HG03342 (cell line): ENCODE measurements around the gene NOM1.
A peak's percentile ranks its signal among the peaks of the same experiment; 100 is the strongest.

Source experiments
- ATAC-seq: cut with Tn5 transposase; IDR thresholded peaks from one replicate; pipeline ENCODE4 v1.9.1; 2021; ENCODE audit warnings: mild to moderate bottlenecking, moderate library complexity; ENCODE audit not compliant: unreplicated experiment

The NOM1 gene

GRCh38 chr7:156979711-156980110, 30.2 kb downstream of the NOM1 start:
- ATAC-seq, result no peak

DNA sequence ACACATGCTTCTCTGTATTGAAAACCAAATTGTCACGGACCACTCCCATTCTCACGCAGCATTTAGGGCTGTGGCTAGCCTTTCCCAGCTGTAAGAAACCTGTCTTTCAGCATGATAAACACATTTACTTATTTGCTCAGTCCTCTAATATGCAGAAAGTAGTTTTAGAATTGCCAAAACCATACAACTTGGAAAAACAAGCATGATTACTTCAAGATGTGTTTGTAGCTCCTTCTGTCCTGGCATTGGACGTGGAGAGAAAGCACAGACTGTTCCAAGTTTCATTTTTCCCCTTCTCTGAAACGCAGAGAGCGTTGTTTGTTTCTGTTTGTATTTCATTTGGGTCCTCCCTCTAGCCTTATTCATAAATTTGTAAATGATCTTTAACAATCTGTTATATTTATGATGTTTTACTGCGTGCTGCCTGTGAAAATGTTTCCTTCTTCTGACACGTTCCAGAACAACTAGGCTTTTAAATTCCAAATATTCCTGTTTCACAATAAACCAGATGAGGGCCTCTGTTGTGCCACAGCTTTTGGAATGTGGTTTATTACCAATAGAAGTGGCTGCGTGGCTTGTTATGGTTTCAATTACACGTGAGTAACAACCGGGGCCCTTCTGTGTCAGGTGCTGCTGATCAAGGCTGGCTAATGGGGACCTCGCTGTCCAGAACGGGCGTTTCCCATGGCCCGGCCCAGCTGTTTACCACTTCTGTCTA, 34.8 kb downstream of the NOM1 start:
- no peak for ATAC-seq

GRCh38 chr7:156985101-156985992, 35.8 kb downstream of the NOM1 start:
- ATAC-seq, result no peak

GRCh38 chr7:156986378-156986777, 36.9 kb downstream of the NOM1 start:
- no peak for ATAC-seq

GRCh38 chr7:156988343-156989185, 39.1 kb downstream of the NOM1 start:
- no peak for ATAC-seq

GRCh38 chr7:156989766-156990535, 40.4 kb downstream of the NOM1 start:
- no peak for ATAC-seq

- ATAC-seq, result no peak
These were observed 43.8 kb downstream of the NOM1 start for GRCh38 chr7:156993021-156993924.

GRCh38 chr7:156993925-156994235, 44.4 kb downstream of the NOM1 start:
- no peak for ATAC-seq

DNA sequence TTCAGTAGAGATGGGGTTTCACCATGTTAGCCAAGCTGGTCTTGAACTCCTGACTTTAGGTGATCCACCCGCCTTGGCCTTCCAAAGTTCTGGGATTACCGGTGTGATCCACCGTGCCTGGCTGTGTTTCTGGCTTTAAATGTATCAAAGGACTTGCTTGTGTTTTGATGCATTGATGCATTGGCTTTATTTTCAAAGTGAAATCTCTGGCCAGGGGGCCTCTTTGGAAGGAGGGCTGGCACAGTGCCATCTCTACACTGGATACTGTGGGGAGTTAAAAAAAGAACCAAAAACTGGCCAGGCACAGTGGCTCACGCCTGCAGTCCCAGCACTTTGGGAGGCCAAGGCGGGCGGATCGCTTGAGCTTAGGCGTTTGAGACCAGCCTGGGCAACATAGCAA, 44.9 kb downstream of the NOM1 start:
- ATAC-seq, result no peak

DNA sequence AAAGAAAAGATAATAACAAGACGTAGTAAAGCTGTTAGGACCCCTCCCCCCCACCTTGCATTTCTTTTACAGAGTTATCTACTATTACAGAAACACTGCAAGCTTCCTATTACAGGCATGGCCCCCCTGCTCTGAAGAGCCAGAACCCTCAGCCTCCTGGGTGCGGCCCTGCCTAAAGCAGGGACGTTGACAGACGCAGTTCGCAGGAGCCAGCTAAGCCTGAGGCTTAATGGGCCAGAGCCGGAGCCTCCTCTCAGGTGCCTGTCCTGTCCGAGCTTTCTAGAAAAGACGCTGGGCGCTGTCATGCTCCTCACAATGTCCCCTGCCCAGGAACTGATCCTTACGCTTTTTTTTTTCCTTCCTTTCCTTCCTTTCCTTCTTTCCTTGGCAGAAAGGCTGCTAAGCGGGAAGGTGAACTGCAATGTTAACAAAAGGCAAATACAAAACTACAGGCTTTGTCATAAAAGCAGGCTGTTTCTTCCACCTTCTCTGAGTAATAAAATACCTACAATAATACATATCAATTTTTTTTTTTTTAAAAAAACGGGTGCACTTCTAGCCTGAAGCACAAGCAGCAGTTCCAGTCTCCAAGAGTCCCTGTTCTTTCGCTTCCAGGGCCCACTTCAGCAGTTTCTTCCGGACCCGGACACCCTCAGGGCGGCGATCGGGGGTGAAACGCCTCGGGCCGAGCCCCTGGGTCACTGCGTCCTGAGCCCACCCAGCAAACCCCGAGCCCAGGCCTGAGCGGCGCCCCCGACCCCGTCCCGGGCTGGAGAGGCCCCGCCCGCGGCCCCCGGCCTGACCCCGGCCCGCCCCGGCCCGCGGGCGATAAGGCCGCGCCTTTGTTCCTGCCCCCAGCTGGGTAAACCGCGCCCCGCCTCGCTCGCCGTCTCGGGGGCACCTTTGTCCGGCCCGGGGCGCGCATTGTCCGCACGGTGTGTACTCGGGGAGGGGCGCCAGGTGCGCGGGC, 49.8 kb downstream of the NOM1 start:
- peak; percentile 46 for ATAC-seq

- ATAC-seq, result peak; percentile 23
These were observed 50.6 kb downstream of the NOM1 start for GRCh38 chr7:156999958-157000726.

GRCh38 chr7:157000741-157001653, 51.5 kb downstream of the NOM1 start:
- no peak for ATAC-seq

DNA sequence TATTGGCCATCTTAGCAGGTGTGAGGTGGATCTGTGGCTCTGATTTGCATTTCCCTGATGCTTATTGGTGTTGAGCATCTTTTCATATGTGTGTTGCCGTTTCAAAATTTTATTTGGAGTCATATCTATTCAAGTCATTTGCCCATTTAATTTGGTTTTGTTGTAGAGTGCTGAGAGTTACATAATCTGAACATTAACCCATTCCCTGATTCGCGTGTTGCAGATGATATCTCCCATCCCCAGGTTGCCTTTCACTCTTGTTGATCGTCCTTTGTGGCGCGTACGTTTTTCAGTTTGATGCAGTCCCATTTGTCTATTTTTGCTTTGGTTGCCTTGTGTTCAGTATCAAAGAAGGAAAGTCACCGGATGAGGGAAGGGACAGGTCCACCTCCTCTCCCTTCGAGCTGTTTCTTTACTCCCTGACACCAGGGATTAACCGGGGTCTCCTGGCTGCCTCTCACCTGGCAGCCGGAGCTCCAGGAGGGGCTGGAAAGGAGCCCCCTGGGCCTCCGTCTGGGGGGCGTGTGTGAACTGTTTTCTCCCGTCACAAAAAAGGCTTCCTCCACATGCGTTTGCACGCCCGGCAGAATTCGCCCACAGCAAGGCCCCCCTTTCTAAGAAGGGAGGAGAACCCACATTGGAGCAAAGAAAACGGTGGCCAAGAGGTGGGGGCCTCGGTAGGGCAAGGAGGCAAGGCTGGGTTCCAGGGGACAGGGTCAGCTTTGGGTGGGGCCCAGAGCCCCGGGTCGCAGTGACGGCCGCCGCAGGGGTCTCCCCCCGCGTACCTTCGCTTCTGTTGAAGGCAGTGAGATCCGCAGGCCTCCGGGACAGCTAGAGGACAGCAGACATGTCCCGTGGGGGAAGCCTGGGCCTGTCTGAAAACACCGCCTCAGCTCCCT, 52.7 kb downstream of the NOM1 start:
- no peak for ATAC-seq

GRCh38 chr7:157002819-157003421, 53.4 kb downstream of the NOM1 start:
- ATAC-seq, result no peak

GRCh38 chr7:157003445-157003755, 53.9 kb downstream of the NOM1 start:
- no peak for ATAC-seq
